GM21423 (cell line): ENCODE results near the gene ADAP1.

Source experiments
- ATAC-seq: cut with Tn5 transposase; IDR thresholded peaks from one replicate; pipeline ENCODE4 v1.9.1; 2021; ENCODE audit warnings: mild to moderate bottlenecking, moderate library complexity; ENCODE audit not compliant: unreplicated experiment

Gene ADAP1

GRCh38 chr7:911791-912480 lies 42.5 kb downstream of the ADAP1 start:
- ATAC-seq = no peak

GRCh38 chr7:910931-911431 lies 43.5 kb downstream of the ADAP1 start:
- no peak for ATAC-seq

GRCh38 chr7:910441-910861 lies 44.0 kb downstream of the ADAP1 start:
- no peak for ATAC-seq

- ATAC-seq = no peak
These were observed 44.8 kb downstream of the ADAP1 start for GRCh38 chr7:909358-910329.

GRCh38 chr7:908591-909357 lies 45.7 kb downstream of the ADAP1 start:
- peak; percentile 75 for ATAC-seq

GRCh38 chr7:908159-908581 lies 46.3 kb downstream of the ADAP1 start:
- no peak for ATAC-seq

- no peak for ATAC-seq
These were observed 47.1 kb downstream of the ADAP1 start for GRCh38 chr7:907158-907980.

- no peak for ATAC-seq
These were observed 47.7 kb downstream of the ADAP1 start for GRCh38 chr7:906776-907157.

- no peak for ATAC-seq
These were observed 49.6 kb downstream of the ADAP1 start for GRCh38 chr7:904847-905246.

GRCh38 chr7:903921-904755 lies 50.3 kb downstream of the ADAP1 start:
- no peak for ATAC-seq

- ATAC-seq = no peak
These were observed 51.5 kb downstream of the ADAP1 start for GRCh38 chr7:902996-903395.

- ATAC-seq = no peak
These were observed 52.9 kb downstream of the ADAP1 start for GRCh38 chr7:901388-902154.

GRCh38 chr7:901041-901387 lies 53.5 kb downstream of the ADAP1 start:
- no peak for ATAC-seq

- ATAC-seq = no peak
These were observed 54.0 kb downstream of the ADAP1 start for GRCh38 chr7:900331-901040.

- ATAC-seq = no peak
These were observed 54.7 kb downstream of the ADAP1 start for GRCh38 chr7:899806-900205.

GRCh38 chr7:898855-899681 lies 55.4 kb downstream of the ADAP1 start:
- no peak for ATAC-seq

- no peak for ATAC-seq
These were observed 56.0 kb downstream of the ADAP1 start for GRCh38 chr7:898460-898854.
